Measurements from ENCODE around the gene SNRPE. TPM values are rescaled to one million over a fixed set of nuclear protein-coding genes. Genes with fewer than 3 reads are reported as not detected.

SNRPE gene
- total RNA-seq, 1 experiment from 2014 or later: 217 TPM

DNA sequence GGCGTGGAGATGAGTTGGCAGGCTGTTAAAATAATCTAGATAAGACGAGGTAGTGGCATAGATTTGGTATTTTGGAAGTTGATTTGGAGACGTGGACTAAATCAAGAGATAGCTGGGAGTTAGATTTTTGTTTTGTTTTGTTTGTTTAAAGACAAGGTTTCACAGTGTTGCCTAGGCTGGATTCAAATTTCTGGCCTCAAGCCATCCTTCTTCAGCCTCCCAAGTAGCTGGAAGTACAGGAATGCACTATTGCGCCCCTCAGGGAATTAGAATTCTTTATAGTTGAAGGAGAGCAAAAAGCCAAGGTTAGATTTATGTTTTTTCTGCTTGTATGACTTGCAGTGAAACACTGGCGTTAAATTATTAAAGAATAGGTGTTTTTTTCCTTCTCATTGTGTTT is 22.3 kb upstream of the SNRPE start:
- no peak overlapping the region for H3K27ac ChIP-seq (ENCODE audit: low read length)
- ChIA-PET POLR2A (no interaction called here), CTCF (no interaction called here)
- H3K9me3 ChIP-seq (ENCODE audit: control insufficient read depth, insufficient read depth, low read depth, low read length): no peaks in the 10 kb centered on the region
- no peak overlapping the region for H3K4me3 ChIP-seq (ENCODE audit: low read depth in 2 of 2, low read length in 2 of 2)
- H3K4me1 ChIP-seq (ENCODE audit: control insufficient read depth, insufficient read depth, low read length): no peaks in the 10 kb centered on the region
- DNase-seq (ENCODE audit: low read depth, low spot score) (no peak), ATAC-seq (no peak)
- no TSS peak for BruUV-seq (replicated peaks)
- in situ Hi-C loops (cut with HindIII; ENCODE audit: low pct_unique_long_range_greater_than_20kb, low sequenced_read_pairs): no loop called here
- H3K27me3 ChIP-seq (ENCODE audit: control insufficient read depth, insufficient read depth, low read length): no peaks in the 10 kb centered on the region
- TF ChIP-seq, protein P1, sequence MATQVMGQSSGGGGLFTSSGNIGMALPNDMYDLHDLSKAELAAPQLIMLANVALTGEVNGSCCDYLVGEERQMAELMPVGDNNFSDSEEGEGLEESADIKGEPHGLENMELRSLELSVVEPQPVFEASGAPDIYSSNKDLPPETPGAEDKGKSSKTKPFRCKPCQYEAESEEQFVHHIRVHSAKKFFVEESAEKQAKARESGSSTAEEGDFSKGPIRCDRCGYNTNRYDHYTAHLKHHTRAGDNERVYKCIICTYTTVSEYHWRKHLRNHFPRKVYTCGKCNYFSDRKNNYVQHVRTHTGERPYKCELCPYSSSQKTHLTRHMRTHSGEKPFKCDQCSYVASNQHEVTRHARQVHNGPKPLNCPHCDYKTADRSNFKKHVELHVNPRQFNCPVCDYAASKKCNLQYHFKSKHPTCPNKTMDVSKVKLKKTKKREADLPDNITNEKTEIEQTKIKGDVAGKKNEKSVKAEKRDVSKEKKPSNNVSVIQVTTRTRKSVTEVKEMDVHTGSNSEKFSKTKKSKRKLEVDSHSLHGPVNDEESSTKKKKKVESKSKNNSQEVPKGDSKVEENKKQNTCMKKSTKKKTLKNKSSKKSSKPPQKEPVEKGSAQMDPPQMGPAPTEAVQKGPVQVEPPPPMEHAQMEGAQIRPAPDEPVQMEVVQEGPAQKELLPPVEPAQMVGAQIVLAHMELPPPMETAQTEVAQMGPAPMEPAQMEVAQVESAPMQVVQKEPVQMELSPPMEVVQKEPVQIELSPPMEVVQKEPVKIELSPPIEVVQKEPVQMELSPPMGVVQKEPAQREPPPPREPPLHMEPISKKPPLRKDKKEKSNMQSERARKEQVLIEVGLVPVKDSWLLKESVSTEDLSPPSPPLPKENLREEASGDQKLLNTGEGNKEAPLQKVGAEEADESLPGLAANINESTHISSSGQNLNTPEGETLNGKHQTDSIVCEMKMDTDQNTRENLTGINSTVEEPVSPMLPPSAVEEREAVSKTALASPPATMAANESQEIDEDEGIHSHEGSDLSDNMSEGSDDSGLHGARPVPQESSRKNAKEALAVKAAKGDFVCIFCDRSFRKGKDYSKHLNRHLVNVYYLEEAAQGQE (IDR thresholded peaks at IDR 0.05; ENCODE audit: insufficient read depth in 1 of 2, low read depth in 2 of 2, low read length in 1 of 2): no peak
- no peak for TF ChIP-seq POLR2AphosphoS5 (IDR thresholded peaks at IDR 0.05; ENCODE audit: low read depth, low read length)
- TF ChIP-seq TCF7L2 (IDR thresholded peaks at IDR 0.05; ENCODE audit: low read depth, low read length): no peak
- TF ChIP-seq SIN3A (IDR thresholded peaks at IDR 0.05; ENCODE audit: borderline replicate concordance, insufficient read depth, low read depth, low read length): no peak
- TF ChIP-seq, protein P2, sequence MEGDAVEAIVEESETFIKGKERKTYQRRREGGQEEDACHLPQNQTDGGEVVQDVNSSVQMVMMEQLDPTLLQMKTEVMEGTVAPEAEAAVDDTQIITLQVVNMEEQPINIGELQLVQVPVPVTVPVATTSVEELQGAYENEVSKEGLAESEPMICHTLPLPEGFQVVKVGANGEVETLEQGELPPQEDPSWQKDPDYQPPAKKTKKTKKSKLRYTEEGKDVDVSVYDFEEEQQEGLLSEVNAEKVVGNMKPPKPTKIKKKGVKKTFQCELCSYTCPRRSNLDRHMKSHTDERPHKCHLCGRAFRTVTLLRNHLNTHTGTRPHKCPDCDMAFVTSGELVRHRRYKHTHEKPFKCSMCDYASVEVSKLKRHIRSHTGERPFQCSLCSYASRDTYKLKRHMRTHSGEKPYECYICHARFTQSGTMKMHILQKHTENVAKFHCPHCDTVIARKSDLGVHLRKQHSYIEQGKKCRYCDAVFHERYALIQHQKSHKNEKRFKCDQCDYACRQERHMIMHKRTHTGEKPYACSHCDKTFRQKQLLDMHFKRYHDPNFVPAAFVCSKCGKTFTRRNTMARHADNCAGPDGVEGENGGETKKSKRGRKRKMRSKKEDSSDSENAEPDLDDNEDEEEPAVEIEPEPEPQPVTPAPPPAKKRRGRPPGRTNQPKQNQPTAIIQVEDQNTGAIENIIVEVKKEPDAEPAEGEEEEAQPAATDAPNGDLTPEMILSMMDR (IDR thresholded peaks at IDR 0.05): no peak
- H3K36me3 ChIP-seq (ENCODE audit: control insufficient read depth, insufficient read depth, low read length): peaks cover 27% of the 10 kb centered on the region
- intact Hi-C loops (cut with micrococcal nuclease; ENCODE audit: unreplicated experiment): no loop called here

DNA sequence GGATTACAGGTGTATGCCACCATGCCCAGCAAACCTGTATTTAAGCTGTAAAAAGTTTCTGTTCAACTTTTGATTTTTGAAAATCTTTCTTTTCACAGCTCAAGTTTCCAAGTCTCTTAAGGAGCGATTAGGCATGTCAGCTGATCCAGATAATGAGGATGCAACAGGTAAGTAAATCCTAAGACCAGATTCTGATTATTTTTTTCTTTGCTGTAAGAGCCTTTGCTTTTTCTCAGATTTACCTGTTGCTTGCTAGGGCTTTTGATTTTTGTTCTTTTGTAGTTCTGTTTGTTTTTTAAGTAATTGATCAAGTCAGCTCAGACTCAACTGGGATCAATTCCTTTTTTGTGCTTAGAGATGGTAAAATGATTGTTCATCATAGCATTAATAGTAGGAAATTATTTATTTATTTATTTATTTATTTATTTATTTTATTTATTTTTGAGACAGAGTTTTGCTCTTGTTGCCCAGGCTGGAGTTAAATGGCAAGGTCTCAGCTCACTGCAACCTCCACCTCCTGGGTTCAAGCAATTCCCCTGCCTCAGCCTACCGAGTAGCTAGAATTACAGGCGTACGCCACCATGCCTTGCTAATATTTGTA is 21.1 kb upstream of the SNRPE start:
- no peaks in the 10 kb centered on the region for H3K27me3 ChIP-seq (ENCODE audit: control insufficient read depth, insufficient read depth, low read length)
- TF ChIP-seq, protein P1 (IDR thresholded peaks at IDR 0.05; ENCODE audit: insufficient read depth in 1 of 2, low read depth in 2 of 2, low read length in 1 of 2): no peak
- no peak for TF ChIP-seq SIN3A (IDR thresholded peaks at IDR 0.05; ENCODE audit: borderline replicate concordance, insufficient read depth, low read depth, low read length)
- TF ChIP-seq POLR2AphosphoS5 (IDR thresholded peaks at IDR 0.05; ENCODE audit: low read depth, low read length): no peak
- TF ChIP-seq, protein P2 (IDR thresholded peaks at IDR 0.05): no peak
- TF ChIP-seq TCF7L2 (IDR thresholded peaks at IDR 0.05; ENCODE audit: low read depth, low read length): no peak
- no peaks in the 10 kb centered on the region for H3K4me1 ChIP-seq (ENCODE audit: control insufficient read depth, insufficient read depth, low read length)
- peaks cover 28% of the 10 kb centered on the region for H3K36me3 ChIP-seq (ENCODE audit: control insufficient read depth, insufficient read depth, low read length)
- no peak overlapping the region for H3K4me3 ChIP-seq (ENCODE audit: low read depth in 2 of 2, low read length in 2 of 2)
- ChIA-PET CTCF (no interaction called here), POLR2A (no interaction called here)
- intact Hi-C loops (cut with micrococcal nuclease; ENCODE audit: unreplicated experiment): no loop called here
- ATAC-seq (no peak), DNase-seq (ENCODE audit: low read depth, low spot score) (no peak)
- BruUV-seq (replicated peaks): no TSS peak
- in situ Hi-C loops (cut with HindIII; ENCODE audit: low pct_unique_long_range_greater_than_20kb, low sequenced_read_pairs): no loop called here
- H3K27ac ChIP-seq (ENCODE audit: low read length): no peak overlapping the region
- no peaks in the 10 kb centered on the region for H3K9me3 ChIP-seq (ENCODE audit: control insufficient read depth, insufficient read depth, low read depth, low read length)

Measured in Panc1 (cell line).